IMR-90 (cell line): ENCODE results near the gene PRKCH. TPM values are rescaled to one million over a fixed set of nuclear protein-coding genes. Genes with fewer than 3 reads are reported as not detected.

Experiments used
- ATAC-seq: fragments of 200-7000 bp; cut with Tn5 transposase; 2 replicates; pipeline ENCODE4 v1.9.1; 2020; ENCODE audit warnings: low read depth, mild to moderate bottlenecking, moderate library complexity
- BruUV-seq: library from RNA; stranded (reverse); fragments of 400-500 nt; replicated peaks from 2 replicates; lab custom pipeline; 2021; lab: Mats Ljungman, UMichigan
- CTCF ChIA-PET: fragments of 300-600 bp; formaldehyde crosslinking; extraction: SDS; loops from one replicate; lab custom pipeline; 2021; ENCODE audit warnings: antibody characterized with exemption; lab: Yijun Ruan, JAX
- POLR2A ChIA-PET: fragments of 300-600 bp; sonication (Branson Sonifier 250); formaldehyde crosslinking; loops from one replicate; lab custom pipeline; 2022; ENCODE audit warnings: antibody characterized with exemption; ENCODE audit not compliant: unreplicated experiment; lab: Charles Lee
- DNase-seq: peaks from one replicate; pipeline ENCODE4 v3.0.0; 2013
- H2AFZ ChIP-seq: replicated peaks from 2 replicates; pipeline ENCODE3; 2013; ENCODE audit warnings: low read length, mild to moderate bottlenecking; ENCODE audit not compliant: poor library complexity
- H2AK5ac ChIP-seq: 2 replicates; pipeline ENCODE4 v1.6.1; 2013; ENCODE audit warnings: low read depth, low read length, inconsistent platforms
- H2AK9ac ChIP-seq: replicated peaks from 2 replicates; pipeline ENCODE3; 2013; ENCODE audit warnings: mild to moderate bottlenecking, low read depth, low read length, moderate library complexity; ENCODE audit not compliant: poor library complexity
- H2BK120ac ChIP-seq: 2 replicates; pipeline ENCODE4 v1.6.1; 2013; ENCODE audit warnings: low read depth, low read length, inconsistent platforms
- H2BK15ac ChIP-seq: 3 replicates; pipeline ENCODE4 v1.6.1; 2013; ENCODE audit warnings: low read depth, low read length, inconsistent platforms
- H2BK20ac ChIP-seq: 2 replicates; pipeline ENCODE4 v1.6.1; 2013; ENCODE audit warnings: low read depth, mild to moderate bottlenecking, inconsistent platforms, low read length, moderate library complexity
- H2BK5ac ChIP-seq: 2 replicates; pipeline ENCODE4 v1.6.1; 2013; ENCODE audit warnings: mild to moderate bottlenecking, low read depth, low read length, inconsistent platforms; ENCODE audit not compliant: poor library complexity, severe bottlenecking
- H3K14ac ChIP-seq: replicated peaks from 2 replicates; pipeline ENCODE4 v1.6.1; 2013; ENCODE audit warnings: low read depth, low read length, inconsistent platforms
- H3K18ac ChIP-seq: 2 replicates; pipeline ENCODE4 v1.6.1; 2013; ENCODE audit warnings: low read depth, low read length, control low read depth
- H3K23ac ChIP-seq: 2 replicates; pipeline ENCODE4 v1.6.1; 2013; ENCODE audit warnings: low read depth, low read length, inconsistent platforms
- H3K27ac ChIP-seq: 2 replicates; pipeline ENCODE4 v1.5.1; 2013; ENCODE audit warnings: mild to moderate bottlenecking, control low read depth, low read length; ENCODE audit not compliant: insufficient read depth
- H3K27me3 ChIP-seq: 2 replicates; pipeline ENCODE4 v1.6.1; 2013; ENCODE audit warnings: low read length; ENCODE audit not compliant: control insufficient read depth, insufficient read depth
- H3K36me3 ChIP-seq: 2 replicates; pipeline ENCODE4 v1.6.1; 2013; ENCODE audit warnings: low read length, mixed read lengths; ENCODE audit not compliant: control insufficient read depth, insufficient read depth
- H3K4ac ChIP-seq: 2 replicates; pipeline ENCODE4 v1.6.1; 2013; ENCODE audit warnings: low read depth, low read length, inconsistent platforms
- H3K4me1 ChIP-seq: 2 replicates; pipeline ENCODE4 v1.6.1; 2013; ENCODE audit warnings: low read length, mixed read lengths; ENCODE audit not compliant: control insufficient read depth, insufficient read depth
- H3K4me2 ChIP-seq: 2 replicates; pipeline ENCODE4 v1.6.1; 2013; ENCODE audit warnings: low read depth, mild to moderate bottlenecking, control low read depth, low read length, moderate library complexity
- H3K4me3 ChIP-seq: 2 replicates; pipeline ENCODE4 v1.5.1; 2013; ENCODE audit warnings: low read depth, mild to moderate bottlenecking, control low read depth, low read length, moderate library complexity; ENCODE audit not compliant: insufficient read depth
- H3K56ac ChIP-seq: 2 replicates; pipeline ENCODE4 v1.6.1; 2013; ENCODE audit warnings: low read length, inconsistent platforms; ENCODE audit not compliant: insufficient read depth; ENCODE audit errors: extremely low read depth
- H3K79me1 ChIP-seq, 2 experiments: 2 replicates each; pipeline ENCODE4 v1.6.1; 2013; ENCODE audit warnings: low read length in 2 of 2, inconsistent platforms in 1 of 2, low read depth in 1 of 2
- H3K9ac ChIP-seq: 2 replicates; pipeline ENCODE4 v1.6.1; 2013; ENCODE audit warnings: low read depth, low read length, control low read depth
- H3K9me1 ChIP-seq: 2 replicates; pipeline ENCODE4 v1.6.1; 2013; ENCODE audit warnings: low read length, inconsistent platforms; ENCODE audit not compliant: insufficient read depth
- H3K9me3 ChIP-seq: 2 replicates; pipeline ENCODE4 v1.6.1; 2013; ENCODE audit warnings: low read length; ENCODE audit not compliant: control insufficient read depth, insufficient read depth
- H4K20me1 ChIP-seq: 2 replicates; pipeline ENCODE4 v1.6.1; 2013; ENCODE audit warnings: low read length, inconsistent platforms; ENCODE audit not compliant: insufficient read depth
- H4K5ac ChIP-seq: 2 replicates; pipeline ENCODE4 v1.6.1; 2013; ENCODE audit warnings: mild to moderate bottlenecking, low read depth, low read length, control low read depth
- H4K8ac ChIP-seq, 2 experiments: 2 replicates each; pipeline ENCODE4 v1.6.1; 2013; ENCODE audit warnings: low read depth in 2 of 2, low read length in 2 of 2, control low read depth in 1 of 2, inconsistent platforms in 1 of 2
- H4K91ac ChIP-seq: 2 replicates; pipeline ENCODE4 v1.6.1; 2013; ENCODE audit warnings: low read depth, low read length, inconsistent platforms; ENCODE audit not compliant: insufficient read depth
- BHLHE40 ChIP-seq: fragments of 150-350 bp; IDR thresholded peaks from 2 replicates; pipeline ENCODE4 v1.6.1; 2016; ENCODE audit warnings: mild to moderate bottlenecking, low read depth, low read length
- CEBPB ChIP-seq: IDR thresholded peaks from 2 replicates; pipeline ENCODE4 v1.6.1; 2012; ENCODE audit warnings: low read depth, low read length, improper control_type of control experiment
- CHD1 ChIP-seq: IDR thresholded peaks from 2 replicates; pipeline ENCODE4 v1.6.1; 2012; ENCODE audit warnings: low read depth, low read length, improper control_type of control experiment
- FOS ChIP-seq: fragments of 150-350 bp; IDR thresholded peaks from 2 replicates; pipeline ENCODE4 v1.6.1; 2016; ENCODE audit warnings: low read depth, low read length
- MAFK ChIP-seq: IDR thresholded peaks from 2 replicates; pipeline ENCODE4 v1.6.1; 2012; ENCODE audit warnings: low read depth, low read length, improper control_type of control experiment
- MAZ ChIP-seq: IDR thresholded peaks from 2 replicates; pipeline ENCODE4 v1.6.1; 2012; ENCODE audit warnings: low read depth, mild to moderate bottlenecking, low read length, improper control_type of control experiment, moderate library complexity, borderline replicate concordance
- MXI1 ChIP-seq: IDR thresholded peaks from 2 replicates; pipeline ENCODE4 v1.6.1; 2012; ENCODE audit warnings: low read depth, mild to moderate bottlenecking, low read length, moderate library complexity, borderline replicate concordance
- NFE2L2 ChIP-seq: fragments of 150-350 bp; IDR thresholded peaks from 2 replicates; pipeline ENCODE4 v1.6.1; 2016; ENCODE audit warnings: low read depth, mild to moderate bottlenecking, low read length
- POLR2A ChIP-seq: IDR thresholded peaks from 2 replicates; pipeline ENCODE4 v1.6.1; 2012; ENCODE audit warnings: mild to moderate bottlenecking, low read depth, low read length
- RAD21 ChIP-seq: IDR thresholded peaks from 2 replicates; pipeline ENCODE4 v1.6.1; 2012; ENCODE audit warnings: low read length, improper control_type of control experiment
- RCOR1 ChIP-seq: IDR thresholded peaks from 2 replicates; pipeline ENCODE4 v1.6.1; 2012; ENCODE audit warnings: mild to moderate bottlenecking, low read length, improper control_type of control experiment; ENCODE audit not compliant: insufficient replicate concordance
- RFX5 ChIP-seq: IDR thresholded peaks from 2 replicates; pipeline ENCODE4 v1.8.0; 2012; ENCODE audit warnings: low read depth, mild to moderate bottlenecking, low read length, moderate library complexity
- SMC3 ChIP-seq: fragments of 150-350 bp; IDR thresholded peaks from 2 replicates; pipeline ENCODE4 v1.6.1; 2016; ENCODE audit warnings: low read depth, mild to moderate bottlenecking, antibody characterized with exemption, low read length, moderate library complexity
- WGBS, 2 experiments: methylation state at CpG; one replicate each; pipeline versions ENCODE4 v1.1.5 to v1.1.7; 2013; ENCODE audit warnings: missing lambda C conversion rate in 2 of 2; ENCODE audit not compliant: insufficient read length in 1 of 2; ENCODE audit errors: extremely low coverage in 2 of 2; 5-methylcytosine and 5-hydroxymethylcytosine counted together
- dilution Hi-C: fragments of 300-500 bp; cut with HindIII; formaldehyde crosslinking; loops from one replicate; pipeline ENCODE4 v1.14.3; 2018; ENCODE audit warnings: low sequenced_read_pairs; ENCODE audit not compliant: unreplicated experiment
- in situ Hi-C: fragments of 300-500 bp; cut with MboI; formaldehyde crosslinking; loops from 3 replicates; pipeline ENCODE4 v1.14.3; 2019; ENCODE audit warnings: low sequenced_read_pairs, inconsistent platforms, mixed read lengths
- intact Hi-C: fragments of 100-400 bp; cut with micrococcal nuclease; formaldehyde crosslinking; loops from 2 replicates; pipeline ENCODE4 v1.10.0; 2022
- polyA plus RNA-seq, 3 experiments: library from polyadenylated mRNA; depleted of rRNA; stranded (reverse); fragments of >200 nt; gene quantifications; 2 replicates each; pipeline ENCODE4 v1.2.3, GENCODE V29; 2012; ENCODE audit warnings: low replicate concordance in 1 of 3
- total RNA-seq: library from RNA; depleted of rRNA; stranded (reverse); fragments of >200 nt; gene quantifications from 2 replicates; pipeline ENCODE4 v1.2.3, GENCODE V29; 2012
- TF ChIP-seq, protein P1 (sequence below): conservative IDR thresholded peaks from 2 replicates; pipeline ENCODE4 v1.5.1; 2012; ENCODE audit warnings: mild to moderate bottlenecking, low read depth, low read length, improper control_type of control experiment
- TF ChIP-seq, protein P2 (sequence below): fragments of 150-350 bp; IDR thresholded peaks from 2 replicates; pipeline ENCODE4 v1.6.1; 2017; ENCODE audit warnings: mild to moderate bottlenecking, antibody characterized with exemption, low read length, low read depth
- TF ChIP-seq, protein P3 (sequence below): fragments of 150-350 bp; IDR thresholded peaks from 2 replicates; pipeline ENCODE4 v1.6.1; 2016; ENCODE audit warnings: low read depth, mild to moderate bottlenecking, low read length, moderate library complexity, borderline replicate concordance

Gene PRKCH
- total and polyA plus RNA-seq, 2 of the 4 experiments (the other 2 are of a cell fraction): 1.6 to 2.3 TPM

DNA sequence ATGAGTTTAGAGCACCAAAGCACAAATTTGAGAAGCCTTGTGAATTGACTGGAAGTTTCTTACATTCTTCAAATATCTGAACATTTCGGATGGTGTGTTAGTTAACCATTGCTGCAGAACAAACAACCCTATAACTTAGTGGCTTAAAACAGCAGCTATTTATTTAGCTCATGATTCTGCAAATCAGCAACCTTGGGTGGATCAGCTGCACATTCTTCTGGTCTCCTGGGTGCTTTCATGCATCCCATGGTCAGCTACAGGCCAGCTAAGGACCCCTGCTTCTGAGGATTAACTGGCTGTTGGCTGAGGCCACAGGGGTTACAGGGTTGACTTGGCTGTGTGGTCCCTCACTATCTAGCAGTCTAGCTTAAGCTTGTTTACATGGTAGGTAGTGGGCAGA lies 260.0 kb downstream of the PRKCH start:
- in situ Hi-C loops: no loop called here
- H2BK5ac ChIP-seq: no peak overlapping the region
- H2AK5ac ChIP-seq: peak overlapping the region; percentile 10; the same call in 1 of the 2 replicates
- no TSS peak for BruUV-seq
- no peak overlapping the region for H4K91ac ChIP-seq
- H3K14ac ChIP-seq: peak overlapping the region; percentile 35; the same call in 1 of the 2 replicates
- dilution Hi-C loops: no loop called here
- peaks cover 15% of the 10 kb centered on the region for H3K4me1 ChIP-seq
- no peaks in the 10 kb centered on the region for H3K27me3 ChIP-seq
- H2AK9ac ChIP-seq: no peak overlapping the region
- H4K5ac ChIP-seq: no peak overlapping the region
- no peak overlapping the region for H3K56ac ChIP-seq
- peaks cover 18% of the 10 kb centered on the region for H3K9me1 ChIP-seq
- no peaks in the 10 kb centered on the region for H3K9me3 ChIP-seq
- H3K23ac ChIP-seq: no peak overlapping the region
- no peaks in the 10 kb centered on the region for H4K20me1 ChIP-seq
- peaks cover 0 to 14% of the 10 kb centered on the region in 2 experiments; a peak in 2 of 4 replicates for H3K79me1 ChIP-seq
- no peak for TF ChIP-seq CEBPB
- TF ChIP-seq BHLHE40: no peak
- TF ChIP-seq RCOR1: no peak
- TF ChIP-seq, protein P1, sequence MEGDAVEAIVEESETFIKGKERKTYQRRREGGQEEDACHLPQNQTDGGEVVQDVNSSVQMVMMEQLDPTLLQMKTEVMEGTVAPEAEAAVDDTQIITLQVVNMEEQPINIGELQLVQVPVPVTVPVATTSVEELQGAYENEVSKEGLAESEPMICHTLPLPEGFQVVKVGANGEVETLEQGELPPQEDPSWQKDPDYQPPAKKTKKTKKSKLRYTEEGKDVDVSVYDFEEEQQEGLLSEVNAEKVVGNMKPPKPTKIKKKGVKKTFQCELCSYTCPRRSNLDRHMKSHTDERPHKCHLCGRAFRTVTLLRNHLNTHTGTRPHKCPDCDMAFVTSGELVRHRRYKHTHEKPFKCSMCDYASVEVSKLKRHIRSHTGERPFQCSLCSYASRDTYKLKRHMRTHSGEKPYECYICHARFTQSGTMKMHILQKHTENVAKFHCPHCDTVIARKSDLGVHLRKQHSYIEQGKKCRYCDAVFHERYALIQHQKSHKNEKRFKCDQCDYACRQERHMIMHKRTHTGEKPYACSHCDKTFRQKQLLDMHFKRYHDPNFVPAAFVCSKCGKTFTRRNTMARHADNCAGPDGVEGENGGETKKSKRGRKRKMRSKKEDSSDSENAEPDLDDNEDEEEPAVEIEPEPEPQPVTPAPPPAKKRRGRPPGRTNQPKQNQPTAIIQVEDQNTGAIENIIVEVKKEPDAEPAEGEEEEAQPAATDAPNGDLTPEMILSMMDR: no peak
- no peak for TF ChIP-seq SMC3
- TF ChIP-seq RAD21: no peak
- TF ChIP-seq MAZ: no peak
- TF ChIP-seq MAFK: no peak
- TF ChIP-seq, protein P2, sequence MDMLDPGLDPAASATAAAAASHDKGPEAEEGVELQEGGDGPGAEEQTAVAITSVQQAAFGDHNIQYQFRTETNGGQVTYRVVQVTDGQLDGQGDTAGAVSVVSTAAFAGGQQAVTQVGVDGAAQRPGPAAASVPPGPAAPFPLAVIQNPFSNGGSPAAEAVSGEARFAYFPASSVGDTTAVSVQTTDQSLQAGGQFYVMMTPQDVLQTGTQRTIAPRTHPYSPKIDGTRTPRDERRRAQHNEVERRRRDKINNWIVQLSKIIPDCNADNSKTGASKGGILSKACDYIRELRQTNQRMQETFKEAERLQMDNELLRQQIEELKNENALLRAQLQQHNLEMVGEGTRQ: no peak
- no peak for TF ChIP-seq RFX5
- no peak for TF ChIP-seq MXI1
- TF ChIP-seq, protein P3, sequence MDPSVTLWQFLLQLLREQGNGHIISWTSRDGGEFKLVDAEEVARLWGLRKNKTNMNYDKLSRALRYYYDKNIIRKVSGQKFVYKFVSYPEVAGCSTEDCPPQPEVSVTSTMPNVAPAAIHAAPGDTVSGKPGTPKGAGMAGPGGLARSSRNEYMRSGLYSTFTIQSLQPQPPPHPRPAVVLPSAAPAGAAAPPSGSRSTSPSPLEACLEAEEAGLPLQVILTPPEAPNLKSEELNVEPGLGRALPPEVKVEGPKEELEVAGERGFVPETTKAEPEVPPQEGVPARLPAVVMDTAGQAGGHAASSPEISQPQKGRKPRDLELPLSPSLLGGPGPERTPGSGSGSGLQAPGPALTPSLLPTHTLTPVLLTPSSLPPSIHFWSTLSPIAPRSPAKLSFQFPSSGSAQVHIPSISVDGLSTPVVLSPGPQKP: no peak
- no peak for TF ChIP-seq FOS
- no peak for TF ChIP-seq POLR2A
- TF ChIP-seq CHD1: no peak
- no peak for TF ChIP-seq NFE2L2
- no peak for DNase-seq
- CTCF ChIA-PET: interaction anchor here (0.6 kb wide), 1 partner anchor 276 kb away, joined by 3 read pairs; no protein-coding TSS in a partner anchor
- H3K9ac ChIP-seq: no peak overlapping the region
- H3K36me3 ChIP-seq: no peaks in the 10 kb centered on the region
- H3K4ac ChIP-seq: no peak overlapping the region; the same call in 1 of the 2 replicates
- H2BK120ac ChIP-seq: peak overlapping the region; percentile 57; the same call in 1 of the 2 replicates
- no peak overlapping the region for H2BK15ac ChIP-seq
- no peak overlapping the region for H3K27ac ChIP-seq
- POLR2A ChIA-PET: no interaction called here
- no peak overlapping the region for H3K4me3 ChIP-seq
- WGBS, 2 experiments: no CpG with 5 or more reads among the region's 1 CpG
- intact Hi-C loops: no loop called here
- peak overlapping the region; percentile 7; the same call in 1 of the 2 replicates for H3K18ac ChIP-seq
- ATAC-seq: no peak
- peak overlapping the region in 1 of 2 experiments; percentile 11; a peak in 1 of 4 replicates for H4K8ac ChIP-seq
- no peak overlapping the region for H2AFZ ChIP-seq
- peak overlapping the region; percentile 62; the same call in 1 of the 2 replicates for H2BK20ac ChIP-seq
- no peak overlapping the region for H3K4me2 ChIP-seq
